Spleen (tissue), 11 donors: Measurements from ENCODE around the gene TAAR5. TPM values are rescaled to one million over a fixed set of nuclear protein-coding genes. Genes with fewer than 3 reads are reported as not detected.
"Not testable (repeated sequence)": the region's sequence is repeated elsewhere in the genome, so short reads cannot be mapped to it uniquely, and the experiment has no call there.

Source experiments
- DNase-seq: peaks from one replicate; pipeline ENCODE4 v3.0.0-alpha.2; 2020
- H3K27ac ChIP-seq, 8 donors: fragments of 200-600 bp; sonication (generic) in 7 of 8; 1 replicate in 4 of 8; 2 replicates in 4 of 8; pipeline versions ENCODE4 v1.5.0 to v1.8.0; 2016 to 2021; ENCODE audit warnings: inconsistent platforms in 4 of 8, mild to moderate bottlenecking in 4 of 8, moderate library complexity in 1 of 8
- H3K27me3 ChIP-seq, 7 donors: fragments of 200-600 bp; sonication (generic) in 6 of 7; replicated peaks in 1 of 7; 1 replicate in 4 of 7; 2 replicates in 3 of 7; pipeline versions ENCODE4 v1.5.0 to v1.8.0; 2016 to 2021; ENCODE audit warnings: inconsistent platforms in 3 of 7, mild to moderate bottlenecking in 1 of 7
- H3K36me3 ChIP-seq, 6 donors: fragments of 200-600 bp; sonication (generic) in 5 of 6; 1 replicate in 4 of 6; 2 replicates in 2 of 6; pipeline versions ENCODE4 v1.5.0 to v1.8.0; 2016 to 2021; ENCODE audit warnings: inconsistent platforms in 2 of 6
- H3K4me1 ChIP-seq, 6 donors: fragments of 200-600 bp; sonication (generic) in 5 of 6; 1 replicate in 3 of 6; 2 replicates in 3 of 6; pipeline versions ENCODE4 v1.5.0 to v1.8.0; 2016 to 2021; ENCODE audit warnings: inconsistent platforms in 3 of 6
- H3K4me3 ChIP-seq, 8 donors: fragments of 200-600 bp; sonication (generic) in 7 of 8; 1 replicate in 4 of 8; 2 replicates in 4 of 8; pipeline versions ENCODE4 v1.5.0 to v1.8.0; 2016 to 2021; ENCODE audit warnings: inconsistent platforms in 4 of 8, mild to moderate bottlenecking in 4 of 8, moderate library complexity in 2 of 8
- H3K9me3 ChIP-seq, 8 donors: fragments of 200-600 bp; sonication (generic) in 7 of 8; 1 replicate in 4 of 8; 2 replicates in 4 of 8; pipeline versions ENCODE4 v1.5.0 to v1.8.0; 2016 to 2021; ENCODE audit warnings: inconsistent platforms in 4 of 8
- CTCF ChIP-seq, 11 experiments: fragments of 200-600 bp in 7 of 11; fragments of 450-650 bp in 4 of 11; sonication (generic) in 4 of 11; IDR thresholded peaks in 8 of 11; conservative IDR thresholded peaks in 3 of 11; 1 replicate in 7 of 11; 2 replicates in 4 of 11; pipeline versions ENCODE4 v1.4.0 to v1.8.0; 2016 to 2021; ENCODE audit warnings: antibody characterized with exemption in 11 of 11, inconsistent platforms in 4 of 11, mild to moderate bottlenecking in 1 of 11
- POLR2A ChIP-seq, 3 donors: fragments of 450-650 bp; IDR thresholded peaks; one replicate each; pipeline ENCODE4 v1.5.1; 2017; ENCODE audit warnings: antibody characterized with exemption in 3 of 3, mild to moderate bottlenecking in 1 of 3
- POLR2AphosphoS5 ChIP-seq, 3 donors: sonication (generic); formaldehyde crosslinking; IDR thresholded peaks; one replicate each; pipeline ENCODE4 v1.5.1; 2017; ENCODE audit warnings: antibody characterized with exemption in 3 of 3
- WGBS, 5 donors: extraction: QIAGEN DNeasy Blood & Tissue Kit in 3 of 5; methylation state at CpG; one replicate each; pipeline versions ENCODE4 v1.1.5 to v1.1.7; 2013 to 2018; 5-methylcytosine and 5-hydroxymethylcytosine counted together
- intact Hi-C: fragments of 100-400 bp; cut with DNase I; formaldehyde crosslinking; loops from one replicate; pipeline ENCODE4 v1.15.0; 2023; ENCODE audit warnings: low total_unique reads
- polyA plus RNA-seq, 3 donors: library from polyadenylated mRNA; stranded (reverse); fragments of 200-250 nt; gene quantifications; one replicate each; pipeline ENCODE4 v1.2.1, GENCODE V29; 2013
- total RNA-seq, 7 donors: library from RNA; depleted of rRNA in 3 of 7; stranded (reverse); fragments of >200 nt in 3 of 7; fragmentation: NEBNext Ultra II Directional in 4 of 7; extraction: Animal tissue kit (Norgen Biotek cat#: 25700) in 4 of 7; gene quantifications; one replicate each; pipeline versions ENCODE4 v1.1.0 to v1.2.1, GENCODE V29; 2016 to 2021
- donor health status: healthy with polysubstance abuse.
- donor health status: DM: no; HTN: no; CAD: no; lungs with moderate emphysema.
- donor health status: DM: no; HTN: no; CAD: no.
- donor health status: Bipolar disorder and iron deficiency.
- donor health status: healthy.
- donor health status: DM: no; HTN: no; CAD: no.
- donor health status: DM: yes; HTN: yes; CAD: no.

The TAAR5 gene
- total and polyA plus RNA-seq, 10 donors: 0.10 TPM; not detected in 9

- intact Hi-C loops: no loop called here
- DNase-seq: no peak
- no peaks in the 10 kb centered on the region for H3K9me3 ChIP-seq
- H3K27me3 ChIP-seq: no peaks in the 10 kb centered on the region
- no peak overlapping the region for H3K4me3 ChIP-seq
- H3K36me3 ChIP-seq: no peaks in the 10 kb centered on the region
- TF ChIP-seq CTCF (IDR thresholded peaks at IDR 0.05 in 8 of 11, conservative IDR thresholded peaks at IDR 0.05 in 3 of 11): no peak
- TF ChIP-seq POLR2AphosphoS5 (IDR thresholded peaks at IDR 0.05): no peak
- TF ChIP-seq POLR2A (IDR thresholded peaks at IDR 0.05): no peak
- H3K4me1 ChIP-seq: peaks cover 0 to 14% (median 0%) of the 10 kb centered on the region in 6 donors
- WGBS, 5 donors: 50 to 71% (median 64%) methylated on average over 4 of the region's 4 CpGs
- no peak overlapping the region for H3K27ac ChIP-seq
Observed at GRCh38 chr6:132612449-132613108, 23.0 kb upstream of the TAAR5 start.

- H3K4me3 ChIP-seq: no peak overlapping the region
- DNase-seq: no peak
- 84 to 94% (median 89%) methylated on average over 2 of the region's 2 CpGs for WGBS, 5 donors
- no peak for TF ChIP-seq CTCF (IDR thresholded peaks at IDR 0.05 in 8 of 11, conservative IDR thresholded peaks at IDR 0.05 in 3 of 11)
- TF ChIP-seq POLR2A (IDR thresholded peaks at IDR 0.05): no peak
- no peak for TF ChIP-seq POLR2AphosphoS5 (IDR thresholded peaks at IDR 0.05)
- intact Hi-C loops: no loop called here
- H3K36me3 ChIP-seq: no peaks in the 10 kb centered on the region
- H3K27me3 ChIP-seq: no peaks in the 10 kb centered on the region
- peaks cover 0 to 14% (median 0%) of the 10 kb centered on the region in 6 donors for H3K4me1 ChIP-seq
- no peaks in the 10 kb centered on the region for H3K9me3 ChIP-seq
- no peak overlapping the region for H3K27ac ChIP-seq
Observed at GRCh38 chr6:132611616-132612015, 22.1 kb upstream of the TAAR5 start.

- no peak overlapping the region for H3K4me3 ChIP-seq
- intact Hi-C loops: no loop called here
- H3K4me1 ChIP-seq: peaks cover 0 to 4% (median 0%) of the 10 kb centered on the region in 6 donors
- H3K27ac ChIP-seq: no peak overlapping the region
- H3K27me3 ChIP-seq: no peaks in the 10 kb centered on the region
- no peaks in the 10 kb centered on the region for H3K9me3 ChIP-seq
- H3K36me3 ChIP-seq: no peaks in the 10 kb centered on the region
- DNase-seq: no peak
- WGBS, 5 donors: 80 to 91% (median 83%) methylated on average over 5 of the region's 5 CpGs
- TF ChIP-seq POLR2A (IDR thresholded peaks at IDR 0.05): no peak
- no peak for TF ChIP-seq CTCF (IDR thresholded peaks at IDR 0.05 in 8 of 11, conservative IDR thresholded peaks at IDR 0.05 in 3 of 11)
- TF ChIP-seq POLR2AphosphoS5 (IDR thresholded peaks at IDR 0.05): no peak
Observed at GRCh38 chr6:132607544-132608233, 18.1 kb upstream of the TAAR5 start.

GRCh38 chr6:132604635-132605152 is 15.2 kb upstream of the TAAR5 start:
- WGBS, 5 donors: 74 to 83% (median 77%) methylated on average over 8 of the region's 8 CpGs
- H3K9me3 ChIP-seq: no peaks in the 10 kb centered on the region

GRCh38 chr6:132600900-132601299 is 11.4 kb upstream of the TAAR5 start:
- DNase-seq, intact Hi-C loops, H3K27ac ChIP-seq, H3K36me3 ChIP-seq, H3K9me3 ChIP-seq, H3K4me3 ChIP-seq, H3K4me1 ChIP-seq: not testable (repeated sequence)
- H3K27me3 ChIP-seq: peaks cover 0 to 13% (median 0%) of the 10 kb centered on the region in 7 donors

More at GRCh38 chr6:132604635-132605152, 15.2 kb upstream of the TAAR5 start:
- Histone ChIP-seq H3K27me3 (no peaks in the 10 kb centered on the region), H3K4me3 (no peak overlapping the region), H3K4me1 (no peaks in the 10 kb centered on the region), H3K36me3 (no peaks in the 10 kb centered on the region), H3K27ac (no peak overlapping the region)
- no peak for DNase-seq
- intact Hi-C loops: no loop called here
- TF ChIP-seq POLR2AphosphoS5 (IDR thresholded peaks at IDR 0.05) (no peak), POLR2A (IDR thresholded peaks at IDR 0.05) (no peak), CTCF (IDR thresholded peaks at IDR 0.05 in 8 of 11, conservative IDR thresholded peaks at IDR 0.05 in 3 of 11) (no peak)
